Stimulated activated CD4-positive, alpha-beta T cell treated with anti-CD3 and anti-CD28 coated beads, Interleukin-1b, Interleukin-23, amount 100 ng/mL, for 48 hours (primary cell): ENCODE results near the gene GATA3.

Experiments used
- DNase-seq: peaks from one replicate; pipeline ENCODE4 v3.0.0-alpha.2; 2020

Gene GATA3

GRCh38 chr10:8065651-8066050 lies 11.2 kb downstream of the GATA3 start:
- DNase-seq: no peak

- no peak for DNase-seq
Measured at GRCh38 chr10:8066124-8066523, 11.6 kb downstream of the GATA3 start.

GRCh38 chr10:8066797-8067196 lies 12.3 kb downstream of the GATA3 start:
- DNase-seq: no peak

GRCh38 chr10:8069108-8069507 lies 14.6 kb downstream of the GATA3 start:
- DNase-seq: no peak

GRCh38 chr10:8069627-8070026 lies 15.1 kb downstream of the GATA3 start:
- no peak for DNase-seq

GRCh38 chr10:8070440-8070839 lies 16.0 kb downstream of the GATA3 start:
- DNase-seq: no peak

GRCh38 chr10:8071006-8071405 lies 16.5 kb downstream of the GATA3 start:
- DNase-seq: no peak

- DNase-seq: no peak
Measured at GRCh38 chr10:8071666-8072065, 17.2 kb downstream of the GATA3 start.

- DNase-seq: no peak
Measured at GRCh38 chr10:8072211-8072610, 17.7 kb downstream of the GATA3 start.

- no peak for DNase-seq
Measured at GRCh38 chr10:8073691-8074416, 19.4 kb downstream of the GATA3 start.

- no peak for DNase-seq
Measured at GRCh38 chr10:8074881-8075280, 20.4 kb downstream of the GATA3 start.

- no peak for DNase-seq
Measured at GRCh38 chr10:8075282-8076260, 21.1 kb downstream of the GATA3 start.

GRCh38 chr10:8076933-8077332 lies 22.4 kb downstream of the GATA3 start:
- no peak for DNase-seq

- no peak for DNase-seq
Measured at GRCh38 chr10:8078027-8078426, 23.5 kb downstream of the GATA3 start.

GRCh38 chr10:8079126-8079525 lies 24.6 kb downstream of the GATA3 start:
- DNase-seq: no peak

- DNase-seq: no peak
Measured at GRCh38 chr10:8084799-8085198, 30.3 kb downstream of the GATA3 start.

GRCh38 chr10:8085251-8085650 lies 30.8 kb downstream of the GATA3 start:
- no peak for DNase-seq

- DNase-seq: no peak
Measured at GRCh38 chr10:8086315-8086714, 31.8 kb downstream of the GATA3 start.

- DNase-seq: peak; percentile 35
Measured at GRCh38 chr10:8088504-8088903, 34.0 kb downstream of the GATA3 start.

GRCh38 chr10:8092428-8092827 lies 37.9 kb downstream of the GATA3 start:
- no peak for DNase-seq

- DNase-seq: peak; percentile 43
Measured at GRCh38 chr10:8095959-8096358, 41.5 kb downstream of the GATA3 start.

GRCh38 chr10:8096931-8097330 lies 42.4 kb downstream of the GATA3 start:
- no peak for DNase-seq

GRCh38 chr10:8100366-8100765 lies 45.9 kb downstream of the GATA3 start:
- no peak for DNase-seq
